PC-9 (cell line): ENCODE measurements around the gene REPS2.

Experiments
- EZH2 ChIP-seq: fragments of 200-600 bp; sonication (generic); IDR thresholded peaks from 2 replicates; pipeline ENCODE4 v1.8.0; 2017; ENCODE audit warnings: antibody characterized with exemption, low read depth
- TF ChIP-seq, protein P1 (sequence below): fragments of 200-600 bp; sonication (generic); conservative IDR thresholded peaks from 2 replicates; pipeline ENCODE4 v1.6.1; 2017; ENCODE audit warnings: mixed run types, antibody characterized with exemption, mild to moderate bottlenecking, moderate library complexity

DNA sequence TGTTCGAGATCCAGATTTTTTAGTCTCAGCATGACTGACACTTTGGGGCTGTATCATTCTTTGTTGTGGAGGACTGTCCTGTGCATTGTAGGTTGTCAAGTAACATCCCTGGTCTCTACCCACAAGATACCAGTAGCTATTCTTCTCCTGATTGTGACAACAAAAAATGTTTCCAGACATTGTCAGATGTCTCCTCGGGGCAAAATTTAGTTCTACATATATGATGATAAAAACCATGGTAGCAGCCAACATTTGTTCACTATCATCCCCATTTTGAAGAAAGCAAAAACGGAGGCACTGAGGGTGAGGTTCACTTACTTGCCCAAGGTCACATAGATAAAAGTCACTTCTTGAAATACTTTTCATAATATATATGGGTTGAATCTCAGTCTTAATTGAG lies 11.3 kb downstream of the REPS2 start:
- no peak for TF ChIP-seq EZH2
- TF ChIP-seq, protein P1, sequence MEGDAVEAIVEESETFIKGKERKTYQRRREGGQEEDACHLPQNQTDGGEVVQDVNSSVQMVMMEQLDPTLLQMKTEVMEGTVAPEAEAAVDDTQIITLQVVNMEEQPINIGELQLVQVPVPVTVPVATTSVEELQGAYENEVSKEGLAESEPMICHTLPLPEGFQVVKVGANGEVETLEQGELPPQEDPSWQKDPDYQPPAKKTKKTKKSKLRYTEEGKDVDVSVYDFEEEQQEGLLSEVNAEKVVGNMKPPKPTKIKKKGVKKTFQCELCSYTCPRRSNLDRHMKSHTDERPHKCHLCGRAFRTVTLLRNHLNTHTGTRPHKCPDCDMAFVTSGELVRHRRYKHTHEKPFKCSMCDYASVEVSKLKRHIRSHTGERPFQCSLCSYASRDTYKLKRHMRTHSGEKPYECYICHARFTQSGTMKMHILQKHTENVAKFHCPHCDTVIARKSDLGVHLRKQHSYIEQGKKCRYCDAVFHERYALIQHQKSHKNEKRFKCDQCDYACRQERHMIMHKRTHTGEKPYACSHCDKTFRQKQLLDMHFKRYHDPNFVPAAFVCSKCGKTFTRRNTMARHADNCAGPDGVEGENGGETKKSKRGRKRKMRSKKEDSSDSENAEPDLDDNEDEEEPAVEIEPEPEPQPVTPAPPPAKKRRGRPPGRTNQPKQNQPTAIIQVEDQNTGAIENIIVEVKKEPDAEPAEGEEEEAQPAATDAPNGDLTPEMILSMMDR: no peak
